Middle frontal gyrus (tissue), 1 donor: ENCODE measurements around the gene ITK.

Experiments
- DNase-seq: peaks from one replicate; pipeline ENCODE4 v3.0.0-alpha.2; 2015; ENCODE audit warnings: low spot score; ENCODE audit errors: extremely low spot score

Gene ITK

DNA sequence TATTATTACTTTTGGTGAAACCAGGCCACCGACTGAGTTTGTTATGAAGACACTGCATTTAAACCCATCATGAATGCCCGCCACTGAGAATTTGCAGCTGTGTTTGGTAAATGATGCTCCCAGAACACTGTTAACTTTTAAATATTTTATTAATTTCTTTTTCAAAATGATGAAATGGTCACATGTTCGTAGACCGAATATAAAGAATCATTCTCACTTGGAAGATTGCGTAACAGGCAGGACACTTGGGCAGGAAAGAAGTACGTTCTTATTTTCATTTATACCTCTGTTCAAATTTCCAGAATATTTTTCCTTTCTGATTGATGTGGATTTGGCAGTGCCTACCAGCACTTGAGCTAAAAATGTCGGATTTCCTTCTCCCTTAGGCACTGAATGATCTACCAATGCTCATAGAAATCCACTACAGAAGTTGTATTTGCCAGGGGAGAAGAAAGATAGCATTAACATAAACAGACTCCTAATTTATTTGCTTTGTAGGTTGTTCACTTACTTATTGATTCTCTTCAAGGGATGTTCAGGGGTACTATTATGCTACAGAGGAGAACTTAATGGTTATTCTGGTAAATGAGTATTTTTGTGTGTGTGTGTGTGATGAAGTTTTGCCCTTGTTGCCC lies 99.1 kb downstream of the ITK start:
- no peak for DNase-seq

- DNase-seq = no peak
Measured at GRCh38 chr5:157280927-157281326, 100.3 kb downstream of the ITK start.

DNA sequence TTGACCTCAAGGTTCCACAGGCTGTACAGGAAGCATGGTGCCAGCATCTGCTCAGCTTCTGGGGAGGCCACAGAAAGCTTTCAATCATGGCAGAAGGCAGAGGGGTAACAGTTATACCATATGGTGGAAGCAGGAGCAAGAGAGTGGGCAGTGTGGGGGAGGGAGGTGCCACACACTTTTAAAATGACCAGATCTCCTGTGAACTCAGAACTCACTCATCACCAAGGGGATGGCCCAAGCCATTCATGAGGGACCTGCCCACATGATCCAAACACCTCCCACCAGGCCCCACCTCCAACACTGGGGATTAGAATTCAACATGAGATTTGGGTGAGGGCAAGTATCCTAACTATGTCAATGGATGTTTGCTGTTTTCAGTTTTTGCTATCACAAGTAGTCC lies 101.5 kb downstream of the ITK start:
- no peak for DNase-seq

- no peak for DNase-seq
Measured at GRCh38 chr5:157283434-157283833, 102.8 kb downstream of the ITK start.

DNA sequence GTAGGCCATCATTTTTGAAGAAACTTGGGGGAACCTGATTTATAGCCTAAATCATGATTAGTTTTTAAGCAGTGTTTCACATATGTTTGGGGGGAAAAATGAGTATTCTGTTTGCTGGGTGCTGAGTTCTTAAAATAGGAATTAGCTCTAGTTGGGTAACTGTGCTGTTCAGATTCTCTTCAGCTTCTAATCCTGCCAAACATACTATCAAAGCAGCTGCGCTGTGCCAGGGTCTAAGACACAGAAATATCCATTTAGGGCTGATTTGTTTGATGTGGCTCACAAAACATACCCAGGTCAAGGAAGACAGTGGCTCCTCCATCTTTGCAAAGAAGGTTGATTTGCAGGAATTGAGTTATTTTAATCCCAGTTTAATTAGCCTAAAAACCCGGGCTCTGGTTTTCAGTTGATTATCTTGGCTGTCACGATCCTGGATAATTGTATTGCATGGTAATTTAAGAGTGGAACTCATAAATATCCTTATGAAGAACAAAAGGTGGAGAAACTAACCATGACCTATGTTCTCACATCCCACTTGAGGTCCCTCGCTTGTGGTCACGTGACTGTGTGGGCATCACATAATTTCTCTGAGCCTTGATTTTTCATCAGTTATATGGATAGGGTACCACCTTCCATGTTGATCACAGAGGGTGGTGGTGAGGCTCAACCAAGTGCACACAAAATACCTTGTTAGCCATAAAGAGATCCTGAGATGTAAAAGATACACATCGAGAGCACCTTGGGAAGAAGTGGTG lies 104.0 kb downstream of the ITK start:
- DNase-seq = no peak

DNA sequence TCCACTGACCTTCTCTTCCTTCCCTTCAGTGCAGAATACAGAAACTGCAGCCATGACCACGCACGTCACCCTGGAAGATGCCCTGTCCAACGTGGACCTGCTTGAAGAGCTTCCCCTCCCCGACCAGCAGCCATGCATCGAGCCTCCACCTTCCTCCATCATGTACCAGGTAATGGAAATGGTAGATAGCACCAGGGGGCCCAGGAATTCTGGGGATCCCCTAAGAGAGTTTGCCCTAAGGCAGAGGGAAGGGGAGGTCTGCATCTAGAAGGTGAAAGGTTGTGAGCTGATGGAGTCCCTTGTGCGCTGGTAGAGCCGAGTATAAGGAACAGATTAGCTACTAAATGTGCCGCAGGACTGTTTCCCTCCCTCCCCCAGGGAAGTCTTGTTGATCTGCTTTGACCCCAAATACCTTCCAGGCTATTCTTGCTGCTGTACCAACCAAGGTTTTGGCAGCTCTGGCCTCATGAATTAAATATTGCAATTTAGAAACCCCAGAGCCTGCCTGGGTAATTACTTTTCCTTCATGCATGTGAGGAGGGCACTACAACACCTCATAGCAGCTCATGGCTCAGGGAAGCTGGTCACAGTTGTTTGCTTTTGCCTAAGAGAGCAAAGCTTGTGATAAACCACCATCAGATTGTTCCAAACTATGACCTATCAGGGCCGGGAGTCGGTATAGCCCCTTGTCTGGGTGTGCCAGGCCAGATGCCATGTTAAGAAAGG lies 104.8 kb downstream of the ITK start:
- DNase-seq = no peak

DNA sequence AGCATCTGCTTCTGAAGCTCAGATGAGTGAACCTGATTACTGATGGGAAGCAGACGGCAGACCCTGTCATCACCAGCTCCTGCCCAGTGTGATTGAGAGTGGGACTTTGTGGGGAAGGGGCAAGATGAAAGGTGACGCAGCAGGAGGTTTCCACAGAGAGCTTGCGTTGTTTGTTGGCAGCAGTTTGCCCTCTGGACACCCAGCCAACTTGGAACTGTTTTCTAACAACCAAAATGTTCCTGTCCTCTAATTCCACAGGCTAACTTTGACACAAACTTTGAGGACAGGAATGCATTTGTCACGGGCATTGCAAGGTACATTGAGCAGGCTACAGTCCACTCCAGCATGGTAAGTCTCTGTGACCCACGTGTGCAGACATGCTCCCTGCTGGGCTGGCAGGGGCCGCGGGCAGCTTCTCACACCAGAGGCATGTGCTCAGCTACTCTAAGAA lies 106.1 kb downstream of the ITK start:
- DNase-seq = no peak

GRCh38 chr5:157288405-157289163 lies 107.9 kb downstream of the ITK start:
- no peak for DNase-seq

DNA sequence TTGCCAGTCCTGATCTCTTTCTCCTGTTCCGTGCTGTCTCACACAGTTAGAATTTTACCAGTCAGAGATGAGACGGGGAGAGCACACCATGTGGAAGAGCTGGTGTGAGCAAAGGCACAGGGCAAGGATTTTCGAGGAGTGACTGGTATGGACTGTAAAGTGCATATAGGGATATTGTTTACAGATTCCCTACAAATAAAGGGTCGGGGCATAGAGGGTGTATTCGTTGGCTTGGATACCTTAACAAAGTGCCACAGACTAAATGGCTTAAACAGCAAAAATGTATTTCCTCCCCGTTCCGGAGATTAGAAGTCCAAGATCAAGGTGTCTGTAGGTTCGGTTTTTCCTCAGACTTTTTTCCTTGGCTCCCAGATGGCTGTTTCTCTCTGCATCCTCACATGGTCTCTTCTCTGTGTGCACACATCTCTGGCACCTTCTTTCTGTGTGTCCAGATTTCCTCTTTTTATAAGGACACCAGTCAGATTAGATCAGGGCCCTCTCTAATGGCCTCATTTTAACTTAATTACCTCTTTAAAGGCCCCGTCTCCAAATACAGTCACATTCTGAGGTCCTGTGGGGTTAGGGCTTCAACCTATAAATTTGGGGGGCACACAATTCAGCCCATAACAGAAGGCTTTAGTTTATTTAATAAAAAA lies 108.7 kb downstream of the ITK start:
- no peak for DNase-seq

DNA sequence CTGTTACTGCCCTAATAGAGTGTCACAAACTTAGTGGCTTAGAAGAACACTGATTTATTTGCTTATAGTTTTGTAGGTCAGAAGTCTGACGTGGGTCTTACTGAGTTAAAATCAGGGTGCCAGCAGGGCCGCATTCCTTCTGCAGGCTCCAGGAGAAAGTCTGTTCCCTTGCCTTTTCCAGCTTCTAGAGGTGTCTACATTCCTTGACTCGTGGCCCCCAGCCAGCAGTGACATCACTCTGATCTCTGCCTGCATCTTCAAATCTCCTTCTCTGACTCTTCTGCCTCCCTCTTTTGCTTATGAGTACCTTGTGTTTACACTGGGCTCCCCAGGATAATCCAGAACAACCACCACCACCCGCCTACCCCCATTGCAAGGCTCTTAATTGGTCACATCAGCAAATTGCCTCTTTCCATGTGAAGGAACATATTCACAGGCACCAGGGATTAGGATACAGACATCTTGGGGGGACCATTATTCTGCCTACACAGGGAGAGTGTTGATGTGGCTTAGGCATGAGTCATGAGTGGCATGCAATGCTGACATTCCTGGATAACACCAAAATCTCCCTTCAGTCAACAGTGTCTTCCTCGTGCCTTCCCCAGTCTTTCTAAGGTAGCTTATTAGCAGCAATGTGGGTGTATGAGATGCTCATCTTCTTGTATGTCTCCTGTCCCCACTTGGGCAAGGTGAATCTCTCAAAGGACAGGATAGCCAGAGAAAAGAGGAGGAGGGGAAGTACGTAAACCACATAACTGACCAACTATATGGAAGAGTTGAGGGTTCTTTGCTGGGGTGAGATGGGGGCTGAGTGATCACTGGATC lies 109.7 kb downstream of the ITK start:
- no peak for DNase-seq

GRCh38 chr5:157290981-157291711 lies 110.5 kb downstream of the ITK start:
- DNase-seq = no peak

DNA sequence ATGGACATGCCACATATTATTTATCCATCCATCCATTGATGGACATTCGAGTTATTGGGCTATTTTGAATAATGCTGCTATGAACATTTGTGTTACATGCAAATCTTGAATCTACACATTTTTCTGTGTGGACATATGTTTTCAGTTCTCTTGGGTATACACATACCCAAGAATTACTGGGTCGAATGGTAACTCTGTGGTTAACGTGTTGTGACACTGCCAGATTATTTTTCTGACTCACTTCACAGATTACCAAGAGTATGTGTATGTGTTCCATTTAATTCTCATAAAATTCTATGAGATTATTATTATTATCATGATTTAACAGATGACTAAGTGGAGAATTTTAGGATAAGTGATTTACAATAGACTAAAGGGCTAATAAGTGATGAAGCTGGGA lies 112.0 kb downstream of the ITK start:
- DNase-seq = no peak

- no peak for DNase-seq
Measured at GRCh38 chr5:157294407-157295091, 113.9 kb downstream of the ITK start.

DNA sequence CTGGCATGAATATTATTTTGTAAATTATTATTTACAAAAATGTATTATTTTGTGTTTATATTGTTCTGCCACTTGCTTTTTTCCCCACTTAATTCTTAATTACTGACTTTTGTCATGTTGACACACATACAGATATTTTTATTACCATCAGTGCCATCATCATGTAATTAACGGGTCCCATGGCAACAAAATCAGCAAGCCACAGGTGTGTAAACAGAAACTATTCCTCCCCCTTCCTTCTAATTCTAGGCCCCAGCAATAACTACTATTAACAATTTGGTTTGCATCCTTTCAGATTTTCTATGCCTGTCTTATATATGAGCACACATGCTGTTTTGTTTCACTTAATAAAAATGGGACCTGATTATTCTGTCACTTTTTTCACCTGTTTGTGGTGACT lies 114.6 kb downstream of the ITK start:
- no peak for DNase-seq

DNA sequence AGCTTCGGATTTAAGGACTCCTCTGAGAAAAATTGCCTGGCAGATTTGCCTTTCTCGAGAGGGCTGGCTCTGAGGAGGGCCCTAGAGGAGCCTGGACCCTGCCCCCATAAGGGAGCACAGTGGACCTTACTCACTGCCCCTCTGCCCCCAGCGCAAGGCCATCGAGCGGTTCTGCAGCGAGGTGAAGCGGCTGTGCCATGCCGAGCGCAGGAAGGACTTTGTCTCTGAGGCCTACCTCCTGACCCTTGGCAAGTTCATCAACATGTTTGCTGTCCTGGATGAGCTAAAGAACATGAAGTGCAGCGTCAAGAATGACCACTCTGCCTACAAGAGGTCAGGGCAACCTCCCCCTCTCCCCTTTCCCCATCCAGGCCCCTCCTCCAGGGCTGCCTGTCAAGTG lies 119.9 kb downstream of the ITK start:
- DNase-seq = no peak

- no peak for DNase-seq
Measured at GRCh38 chr5:157301066-157301465, 120.4 kb downstream of the ITK start.

GRCh38 chr5:157303023-157303422 lies 122.4 kb downstream of the ITK start:
- no peak for DNase-seq

DNA sequence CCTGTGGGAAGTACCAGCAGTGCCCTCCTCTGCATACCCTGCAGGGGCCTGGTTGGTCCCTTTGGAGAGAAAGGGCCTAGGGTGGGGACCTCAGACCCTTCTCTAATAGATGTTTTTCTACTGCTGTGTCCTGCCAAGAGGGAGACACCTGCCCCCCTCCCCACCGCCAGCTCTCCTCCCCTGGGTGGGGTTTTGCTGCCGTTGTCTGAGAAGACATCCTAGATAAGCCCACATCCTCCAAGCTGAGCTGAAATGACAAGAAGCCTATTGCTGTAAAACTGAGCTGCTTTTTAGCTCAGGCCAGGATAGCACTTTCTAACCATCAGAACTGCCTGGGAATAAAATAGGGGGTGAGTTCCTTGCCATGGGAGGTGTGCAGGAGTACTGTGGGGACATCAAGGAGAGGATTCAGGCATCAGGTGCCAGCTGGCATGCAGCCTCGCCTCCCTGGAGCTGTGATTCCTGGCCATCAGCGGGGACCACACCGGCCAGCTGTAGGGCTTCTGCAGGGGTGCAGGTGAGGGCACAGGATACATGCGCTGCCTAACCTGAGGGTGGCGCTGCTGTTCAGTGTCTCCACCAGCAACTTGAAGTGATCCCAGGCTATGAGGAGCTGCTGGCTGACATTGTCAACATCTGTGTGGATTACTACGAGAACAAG lies 123.2 kb downstream of the ITK start:
- no peak for DNase-seq
